ENCODE results near the gene FMNL3.

DNA sequence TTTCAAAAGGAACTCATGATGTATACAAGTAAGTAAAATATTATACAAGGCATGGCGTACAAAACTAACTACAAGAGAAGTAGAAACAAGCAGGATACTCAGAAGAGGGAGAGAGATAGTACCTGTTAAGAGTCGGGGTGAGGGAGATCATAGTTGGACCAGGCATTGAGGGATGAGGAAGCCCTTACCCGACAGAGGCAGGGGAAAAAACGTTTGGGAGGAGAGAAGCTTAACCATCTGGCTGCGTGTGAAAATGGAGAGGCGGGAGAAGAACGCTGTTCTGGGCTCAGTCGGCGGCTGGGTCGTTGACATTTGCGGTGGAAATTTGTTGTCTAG lies 575 bp upstream of the FMNL3 start:
- TF ChIP-seq CTCF (IDR thresholded peaks at IDR 0.05; ENCODE audit: low read depth, low read length, missing input control): no peak
- TF ChIP-seq, protein P1, sequence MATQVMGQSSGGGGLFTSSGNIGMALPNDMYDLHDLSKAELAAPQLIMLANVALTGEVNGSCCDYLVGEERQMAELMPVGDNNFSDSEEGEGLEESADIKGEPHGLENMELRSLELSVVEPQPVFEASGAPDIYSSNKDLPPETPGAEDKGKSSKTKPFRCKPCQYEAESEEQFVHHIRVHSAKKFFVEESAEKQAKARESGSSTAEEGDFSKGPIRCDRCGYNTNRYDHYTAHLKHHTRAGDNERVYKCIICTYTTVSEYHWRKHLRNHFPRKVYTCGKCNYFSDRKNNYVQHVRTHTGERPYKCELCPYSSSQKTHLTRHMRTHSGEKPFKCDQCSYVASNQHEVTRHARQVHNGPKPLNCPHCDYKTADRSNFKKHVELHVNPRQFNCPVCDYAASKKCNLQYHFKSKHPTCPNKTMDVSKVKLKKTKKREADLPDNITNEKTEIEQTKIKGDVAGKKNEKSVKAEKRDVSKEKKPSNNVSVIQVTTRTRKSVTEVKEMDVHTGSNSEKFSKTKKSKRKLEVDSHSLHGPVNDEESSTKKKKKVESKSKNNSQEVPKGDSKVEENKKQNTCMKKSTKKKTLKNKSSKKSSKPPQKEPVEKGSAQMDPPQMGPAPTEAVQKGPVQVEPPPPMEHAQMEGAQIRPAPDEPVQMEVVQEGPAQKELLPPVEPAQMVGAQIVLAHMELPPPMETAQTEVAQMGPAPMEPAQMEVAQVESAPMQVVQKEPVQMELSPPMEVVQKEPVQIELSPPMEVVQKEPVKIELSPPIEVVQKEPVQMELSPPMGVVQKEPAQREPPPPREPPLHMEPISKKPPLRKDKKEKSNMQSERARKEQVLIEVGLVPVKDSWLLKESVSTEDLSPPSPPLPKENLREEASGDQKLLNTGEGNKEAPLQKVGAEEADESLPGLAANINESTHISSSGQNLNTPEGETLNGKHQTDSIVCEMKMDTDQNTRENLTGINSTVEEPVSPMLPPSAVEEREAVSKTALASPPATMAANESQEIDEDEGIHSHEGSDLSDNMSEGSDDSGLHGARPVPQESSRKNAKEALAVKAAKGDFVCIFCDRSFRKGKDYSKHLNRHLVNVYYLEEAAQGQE (IDR thresholded peaks at IDR 0.05): no peak
- TF ChIP-seq EGR1 (IDR thresholded peaks at IDR 0.05; ENCODE audit: low read depth in 2 of 2): no peak
- TF ChIP-seq TAF1 (conservative IDR thresholded peaks at IDR 0.05): no peak
- no peak for TF ChIP-seq RAD21 (IDR thresholded peaks at IDR 0.05)

Data from liver (tissue), 3 donors.